PC-3 (cell line): ENCODE results near the gene KDSR.

Experiments used
- CTCF ChIP-seq: fragments of 300-600 bp; sonication (generic); conservative IDR thresholded peaks from 2 replicates; pipeline ENCODE4 v1.5.1; 2017; ENCODE audit warnings: antibody characterized with exemption, low read depth, mild to moderate bottlenecking, low read length
- EZH2 ChIP-seq: fragments of 300-600 bp; sonication (generic); IDR thresholded peaks from one replicate; pipeline ENCODE4 v1.6.1; 2017; ENCODE audit warnings: antibody characterized with exemption, mild to moderate bottlenecking, low read length; ENCODE audit not compliant: unreplicated experiment
- EZH2phosphoT487 ChIP-seq: fragments of 300-600 bp; sonication (generic); IDR thresholded peaks from 2 replicates; pipeline ENCODE4 v1.6.1; 2018; ENCODE audit warnings: mild to moderate bottlenecking, antibody characterized with exemption, low read length, borderline replicate concordance

DNA sequence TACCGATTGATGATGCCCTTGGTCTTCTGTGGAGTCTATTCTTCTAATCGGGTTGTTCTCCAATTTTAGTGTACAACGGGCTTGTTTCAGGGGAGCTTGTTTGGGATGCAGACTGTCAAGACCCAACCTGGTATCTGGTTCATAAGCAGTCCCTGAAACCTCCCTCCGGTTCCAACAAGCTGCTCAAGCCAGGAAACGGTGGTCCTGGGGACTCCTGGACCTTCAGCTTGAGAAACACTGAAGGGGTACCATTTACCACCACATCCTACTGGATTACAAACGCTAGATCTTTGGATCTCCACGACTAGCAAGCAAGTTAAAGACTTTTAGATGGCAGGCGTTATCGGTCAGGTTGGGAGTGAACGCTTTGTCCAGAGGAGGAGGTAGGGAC is 49.5 kb downstream of the KDSR start:
- TF ChIP-seq CTCF (no peak), EZH2phosphoT487 (no peak), EZH2 (no peak)
